Stimulated activated CD8-positive, alpha-beta memory T cell treated with anti-CD3 and anti-CD28 coated beads, Interleukin-15, amount 100 ng/mL, for 24 hours (primary cell): Measurements from ENCODE around the gene ANTKMT.
"Not testable (repeated sequence)": the region's sequence is repeated elsewhere in the genome, so short reads cannot be mapped to it uniquely, and the experiment has no call there.

Source experiments
- DNase-seq: peaks from one replicate; pipeline ENCODE4 v3.0.0-alpha.2; 2020; ENCODE audit warnings: low read depth

The ANTKMT gene

DNA sequence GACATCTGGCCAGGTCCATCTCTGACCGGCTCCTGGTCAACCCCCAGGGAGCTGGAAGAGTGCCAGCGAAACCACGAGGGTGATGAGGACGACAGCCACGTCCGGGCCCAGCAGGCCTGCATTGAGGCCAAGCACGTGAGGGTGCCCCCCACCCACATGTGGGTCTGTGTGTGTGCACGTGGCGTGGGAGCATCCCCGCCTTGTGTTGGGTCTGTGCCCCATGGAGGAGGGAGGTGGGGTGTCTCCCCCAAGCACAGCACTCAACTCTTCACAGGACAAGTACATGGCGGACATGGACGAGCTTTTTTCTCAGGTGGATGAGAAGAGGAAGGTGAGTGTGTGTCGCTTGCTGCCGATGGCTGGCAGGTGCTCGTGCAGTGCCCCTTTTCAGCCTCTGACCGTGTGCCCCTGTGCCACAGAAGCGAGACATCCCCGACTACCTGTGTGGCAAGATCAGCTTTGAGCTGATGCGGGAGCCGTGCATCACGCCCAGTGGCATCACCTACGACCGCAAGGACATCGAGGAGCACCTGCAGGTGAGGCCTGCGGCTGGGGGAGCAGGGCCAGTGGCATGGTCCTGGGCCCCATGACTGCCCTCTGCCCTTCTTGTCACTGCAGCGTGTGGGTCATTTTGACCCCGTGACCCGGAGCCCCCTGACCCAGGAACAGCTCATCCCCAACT, 39.1 kb upstream of the ANTKMT start:
- no peak for DNase-seq

DNA sequence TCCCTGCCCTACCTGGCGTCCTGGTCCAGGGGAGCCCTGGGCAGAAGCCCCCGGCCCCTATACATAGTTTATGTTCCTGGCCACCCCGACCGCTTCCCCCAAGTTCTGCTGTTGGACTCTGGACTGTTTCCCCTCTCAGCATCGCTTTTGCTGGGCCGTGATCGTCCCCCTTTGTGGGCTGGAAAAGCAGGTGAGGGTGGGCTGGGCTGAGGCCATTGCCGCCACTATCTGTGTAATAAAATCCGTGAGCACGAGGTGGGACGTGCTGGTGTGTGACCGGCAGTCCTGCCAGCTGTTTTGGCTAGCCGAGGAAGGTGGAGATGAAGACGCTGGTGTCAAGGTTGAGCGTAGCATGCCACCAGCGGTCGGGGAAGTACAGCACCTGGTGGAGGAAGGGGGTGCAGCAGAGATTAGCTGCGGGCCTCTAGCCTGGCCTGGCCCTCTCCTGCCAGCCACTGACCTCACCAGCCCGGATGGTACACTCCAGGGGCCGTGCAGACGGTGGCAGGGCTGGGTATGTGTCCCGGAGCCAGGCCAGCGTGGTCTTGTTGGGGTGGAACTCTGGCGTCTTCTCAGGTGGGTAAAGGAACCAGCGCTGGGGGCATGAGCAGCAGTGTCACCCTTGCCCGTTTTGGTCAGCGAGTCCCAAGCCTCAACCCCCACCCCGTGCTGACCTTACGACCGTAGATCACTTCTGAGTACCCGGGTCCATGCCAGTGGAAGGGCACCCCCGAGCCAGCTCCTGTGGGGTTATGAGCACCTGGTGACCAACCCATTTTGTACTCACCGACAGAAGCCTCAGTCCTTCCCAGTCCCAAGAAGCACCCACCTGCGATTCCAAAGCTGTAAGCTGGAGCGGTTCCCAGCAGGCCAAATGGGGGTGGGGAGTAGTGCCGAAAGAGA, 38.2 kb upstream of the ANTKMT start:
- no peak for DNase-seq

DNA sequence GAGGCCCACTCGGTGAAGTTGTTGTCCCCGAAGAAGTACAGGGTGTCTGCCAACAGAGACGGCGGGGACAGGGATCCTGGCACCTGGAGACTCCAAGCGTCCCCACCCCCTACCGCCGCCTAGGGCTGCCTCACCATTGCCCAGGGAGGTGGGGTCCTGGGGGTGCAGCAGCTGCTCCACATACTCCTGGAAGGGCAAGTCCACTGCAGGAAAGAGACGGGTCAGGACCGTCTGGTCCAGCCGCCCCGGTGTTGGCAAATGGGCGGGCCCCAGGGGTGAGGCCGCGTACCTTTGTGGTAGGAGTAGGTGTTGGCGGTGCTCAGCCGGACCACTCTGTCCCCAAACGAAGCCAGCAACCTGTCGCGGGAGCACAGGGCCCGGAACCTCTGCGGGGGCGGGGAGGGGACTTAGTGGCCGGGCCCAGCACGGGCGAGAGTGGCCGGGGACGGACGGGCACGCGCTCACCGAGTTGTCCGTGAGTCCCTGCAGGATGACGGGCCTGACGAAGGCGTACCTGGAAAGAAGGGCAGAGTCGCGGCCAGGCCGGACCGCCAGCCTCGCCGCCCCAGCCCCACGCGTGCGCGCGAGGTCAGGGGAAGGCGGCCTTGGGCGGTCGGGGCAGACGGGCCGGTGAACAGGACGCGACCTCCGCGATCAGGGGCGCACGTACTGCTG, 37.4 kb upstream of the ANTKMT start:
- DNase-seq = no peak

DNA sequence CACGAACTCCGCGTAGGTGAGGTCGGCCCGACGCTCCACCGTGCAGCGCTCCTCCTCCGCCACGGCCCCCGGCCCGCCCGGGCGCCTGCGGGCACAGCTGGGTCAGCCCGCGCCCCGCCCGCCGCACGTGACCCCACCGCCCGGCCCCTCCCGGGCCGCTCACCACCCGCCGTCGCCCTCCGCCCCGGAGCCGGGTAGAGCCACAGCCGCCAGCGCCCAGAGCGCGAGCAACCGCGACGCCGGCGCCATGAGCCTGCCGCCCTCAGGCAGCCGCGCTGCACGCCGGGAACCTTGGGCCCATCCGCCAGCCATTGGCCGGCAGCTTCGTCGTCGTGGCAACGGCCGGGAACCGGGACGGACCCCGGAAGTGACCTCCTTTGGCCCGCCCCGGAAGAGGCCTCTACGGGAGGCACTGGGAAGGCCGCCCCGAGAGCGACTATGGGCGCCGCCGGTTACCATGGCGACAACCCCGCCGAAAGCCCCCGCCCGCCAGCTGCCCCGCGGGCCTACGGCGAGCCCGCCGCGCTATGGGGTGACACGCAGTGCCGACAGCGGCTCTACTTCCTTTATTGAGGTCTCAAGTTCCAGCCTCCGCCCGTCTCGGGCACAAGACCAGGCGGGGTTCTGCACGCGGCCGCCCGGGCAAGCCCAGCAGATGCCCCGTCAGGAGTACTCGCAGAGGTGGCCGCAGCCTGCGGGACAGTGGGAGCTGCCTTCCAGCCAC, 36.7 kb upstream of the ANTKMT start, which contains the start of gene JMJD8:
Gene JMJD8, minus strand, starts transcription at position 264 of the 724 bp plus-strand sequence. Its CDS starts 15 bp downstream, at position 249.
- DNase-seq = peak; percentile 95

DNA sequence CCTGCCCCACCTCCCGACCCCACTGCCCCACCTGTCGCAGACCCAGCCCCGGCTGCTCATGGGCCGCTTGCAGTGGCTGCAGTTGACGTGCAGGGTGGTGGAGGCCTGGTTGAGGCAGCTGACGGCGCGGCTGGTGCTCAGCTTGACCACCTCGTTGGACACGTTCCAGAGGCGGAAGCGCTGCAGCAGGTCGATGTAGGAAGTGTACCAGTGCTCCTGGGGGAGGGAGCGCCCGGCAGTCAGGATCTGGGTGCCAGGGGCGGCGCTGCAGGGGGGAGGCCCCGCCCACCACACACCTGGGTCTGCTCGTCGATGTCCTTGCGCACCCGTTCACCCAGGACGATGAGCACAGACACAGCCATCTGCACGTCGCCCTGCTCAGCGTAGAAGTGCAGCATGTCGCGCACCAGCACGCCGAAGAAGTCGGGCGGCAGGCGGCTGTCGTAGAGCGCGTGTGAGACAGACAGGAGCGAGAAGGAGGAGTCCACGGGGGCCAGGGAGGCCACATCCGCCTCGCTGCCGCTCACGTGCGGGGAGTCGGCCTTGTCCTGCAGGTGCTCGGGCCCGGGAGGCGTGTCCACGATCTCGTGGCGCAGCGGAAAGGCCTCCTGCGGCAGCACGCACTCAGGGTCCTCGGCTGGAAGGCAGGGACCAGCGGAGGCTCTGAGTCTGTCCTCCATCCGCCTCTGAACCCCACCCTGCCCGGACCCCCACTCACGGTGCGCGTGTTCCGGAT, 35.8 kb upstream of the ANTKMT start:
- DNase-seq = no peak

DNA sequence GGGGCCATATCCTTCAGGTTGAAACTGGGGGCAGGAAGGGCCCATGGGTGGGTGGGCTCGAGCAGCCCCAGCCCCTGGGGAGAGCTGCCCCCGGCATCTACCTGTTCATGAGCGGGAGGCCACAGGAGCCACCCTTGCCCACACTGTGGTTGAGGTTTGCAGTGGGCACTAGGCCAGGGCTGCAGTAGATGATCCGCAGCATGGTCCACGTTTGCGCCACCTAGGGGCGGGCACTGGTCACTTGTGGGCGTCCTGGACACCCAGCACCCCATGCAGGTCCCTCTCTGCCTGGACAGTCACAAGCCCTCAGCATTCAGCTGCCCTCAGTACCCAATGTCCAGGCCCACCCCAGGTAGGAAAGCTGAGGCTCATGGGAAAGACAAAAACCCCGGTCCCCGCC, 35.0 kb upstream of the ANTKMT start:
- DNase-seq = no peak

DNA sequence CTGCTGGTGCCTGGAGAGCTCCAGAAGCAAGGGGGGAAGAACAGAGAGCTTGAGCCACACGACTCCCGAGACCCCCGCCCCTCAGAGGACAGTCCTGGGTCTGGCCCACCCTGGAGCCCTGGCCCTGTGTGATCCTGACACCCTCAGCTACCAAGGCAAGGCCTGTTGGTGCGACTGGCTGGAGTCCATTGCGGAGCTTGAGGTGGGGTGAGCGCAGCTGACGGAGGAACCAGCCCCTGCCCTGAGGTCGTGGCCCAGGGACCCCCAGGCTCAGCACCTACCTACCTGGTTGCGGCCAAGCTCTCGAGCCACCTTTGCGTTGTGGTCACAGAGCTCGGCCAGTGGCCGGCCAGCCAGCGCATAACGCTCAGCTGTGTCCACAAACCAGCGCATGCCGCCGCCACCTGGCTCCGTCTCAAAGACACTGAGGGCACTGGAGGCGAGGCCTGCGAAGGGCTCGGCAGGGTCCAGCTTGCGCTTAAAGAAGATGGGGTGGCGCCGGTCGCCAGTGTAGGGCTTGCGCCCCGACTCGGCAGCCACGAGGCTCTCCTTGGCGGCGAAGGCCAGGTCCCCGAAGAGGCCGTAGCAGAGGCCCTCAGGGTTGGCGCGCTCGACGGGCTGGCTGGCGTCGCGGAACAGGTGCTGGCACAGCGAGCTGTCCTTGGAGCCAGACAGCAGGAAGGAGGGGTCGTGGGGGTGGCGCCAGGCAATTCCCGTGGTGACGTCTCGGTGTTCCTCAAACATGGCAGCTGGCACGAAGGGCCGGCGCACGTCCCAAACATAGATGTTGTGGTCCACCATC, 34.3 kb upstream of the ANTKMT start:
- DNase-seq = no peak

DNA sequence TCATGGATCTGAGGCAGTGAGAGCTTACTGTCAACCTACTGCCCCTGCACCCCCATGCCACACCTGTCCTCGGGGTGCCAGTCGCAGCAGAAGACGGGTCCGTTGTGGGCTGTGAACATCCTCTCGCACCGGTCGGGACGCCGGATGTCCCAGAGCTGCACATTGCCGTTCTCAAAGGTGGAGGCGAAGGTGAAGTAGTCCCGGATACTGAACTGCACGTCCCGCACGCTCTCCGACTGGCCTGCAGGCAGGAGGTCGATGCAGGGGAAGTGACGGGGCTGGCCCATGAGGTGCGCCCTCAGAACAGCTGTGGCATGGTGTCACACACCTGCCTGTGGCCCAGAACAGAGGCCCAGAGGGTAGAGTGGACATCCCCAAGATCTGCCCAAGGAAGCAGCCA, 33.4 kb upstream of the ANTKMT start:
- no peak for DNase-seq

DNA sequence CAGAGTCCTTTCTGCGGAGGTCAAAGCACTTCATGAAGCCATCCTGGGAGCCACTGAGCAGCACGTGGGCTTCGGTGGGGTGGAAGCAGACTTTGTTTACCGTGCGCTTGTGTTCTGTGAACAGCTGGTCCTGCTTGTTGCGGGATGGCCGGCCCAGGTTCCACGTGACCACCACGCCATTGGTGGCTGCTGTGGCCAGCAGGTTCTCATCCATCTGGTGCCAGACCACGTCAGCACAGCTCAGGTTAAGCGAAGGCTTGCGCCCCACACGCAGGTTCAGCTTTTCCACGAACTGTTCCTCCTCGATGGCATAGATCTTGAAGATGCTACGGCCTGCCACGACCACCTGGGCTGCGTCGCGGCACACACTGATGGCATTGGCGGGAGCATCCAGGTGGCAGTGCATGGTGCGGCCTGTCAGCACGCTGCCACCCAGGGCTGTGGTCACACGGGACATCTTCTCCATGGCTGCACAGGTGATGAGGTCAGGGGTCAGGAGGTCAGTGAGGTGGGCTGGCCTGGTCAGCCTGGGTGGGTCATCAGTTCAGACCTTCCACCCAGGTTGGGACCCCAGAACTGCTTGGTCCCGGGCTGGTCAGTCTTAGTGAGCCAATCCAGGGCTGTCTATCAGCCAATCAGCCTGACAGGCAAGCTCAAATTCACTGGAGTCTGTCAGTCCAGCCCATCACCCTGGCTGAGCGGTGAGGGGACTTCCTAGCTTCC, 31.6 kb upstream of the ANTKMT start:
- no peak for DNase-seq

DNA sequence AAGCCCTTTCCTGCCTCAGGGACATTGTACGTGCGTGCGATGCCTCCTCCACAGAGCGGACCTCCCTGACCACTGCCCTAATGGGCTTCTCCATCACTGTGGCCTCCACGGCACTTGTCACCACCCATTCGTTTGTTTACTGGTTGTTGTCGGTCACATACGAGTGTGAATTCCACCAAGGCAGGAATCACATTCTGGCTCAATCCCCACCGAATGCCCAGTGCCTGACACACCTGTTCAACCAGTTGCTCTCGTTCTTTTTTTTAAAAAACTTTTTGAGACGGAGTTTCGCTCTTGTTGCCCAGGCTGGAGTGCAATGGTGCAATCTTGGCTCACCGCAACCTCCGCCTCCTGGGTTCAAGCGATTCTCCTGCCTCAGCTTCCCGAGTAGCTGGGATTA, 29.7 kb upstream of the ANTKMT start:
- DNase-seq = not testable (repeated sequence)

DNA sequence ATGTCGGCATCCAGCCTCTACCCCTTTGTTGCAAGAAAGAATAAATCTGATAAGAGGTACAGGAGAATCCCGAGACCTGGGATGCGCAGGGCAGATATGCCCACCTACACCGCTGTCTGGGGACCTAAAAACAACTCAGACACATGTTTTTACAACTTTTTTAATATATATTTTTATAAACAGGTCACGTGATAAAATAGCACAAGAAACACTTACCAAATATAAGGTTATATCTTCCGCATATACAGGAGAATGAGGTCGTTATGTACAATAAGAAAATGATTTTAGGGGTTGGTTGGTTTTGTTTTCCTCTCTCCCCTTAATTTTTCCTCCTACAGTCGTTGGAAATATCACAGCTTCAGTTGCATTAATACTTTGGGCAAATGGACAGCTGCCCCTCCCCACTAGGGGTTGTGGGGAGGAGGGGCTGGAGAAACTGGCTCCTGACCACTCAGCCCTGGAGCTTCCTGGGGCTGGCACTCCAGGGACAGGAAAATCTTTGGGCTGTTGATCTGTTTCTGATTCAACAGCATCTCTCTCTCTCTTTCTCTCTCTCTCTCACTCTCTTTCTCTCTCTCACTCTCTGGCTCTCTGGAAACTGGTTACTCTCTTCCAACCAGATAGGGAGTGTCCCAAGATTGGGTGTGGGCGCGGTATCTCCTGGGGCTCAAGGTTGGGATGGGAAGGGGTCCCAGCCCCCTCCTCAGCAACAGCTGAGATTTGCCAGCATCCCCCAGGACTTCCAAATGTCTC, 28.4 kb upstream of the ANTKMT start:
- DNase-seq = no peak

DNA sequence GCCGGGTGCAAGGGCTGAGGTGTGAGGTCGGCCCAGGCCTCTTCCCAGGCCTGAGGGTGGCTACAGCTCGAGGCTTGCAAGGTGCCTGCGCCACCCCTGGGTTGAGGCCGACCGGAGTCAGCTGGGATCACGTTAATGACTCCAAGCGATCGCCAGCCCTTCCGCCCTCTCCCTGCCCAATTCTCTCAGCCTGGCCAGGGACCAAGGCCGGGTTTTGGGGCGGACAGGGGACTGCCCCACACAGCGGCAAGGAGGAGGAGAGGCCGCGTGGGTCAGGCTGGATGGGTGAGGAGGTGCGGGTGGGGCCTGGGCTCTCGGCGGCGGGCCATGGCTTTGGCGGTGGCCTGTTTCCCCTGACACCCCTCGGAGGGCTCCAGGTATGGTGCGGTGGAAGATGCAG, 27.6 kb upstream of the ANTKMT start:
- no peak for DNase-seq

DNA sequence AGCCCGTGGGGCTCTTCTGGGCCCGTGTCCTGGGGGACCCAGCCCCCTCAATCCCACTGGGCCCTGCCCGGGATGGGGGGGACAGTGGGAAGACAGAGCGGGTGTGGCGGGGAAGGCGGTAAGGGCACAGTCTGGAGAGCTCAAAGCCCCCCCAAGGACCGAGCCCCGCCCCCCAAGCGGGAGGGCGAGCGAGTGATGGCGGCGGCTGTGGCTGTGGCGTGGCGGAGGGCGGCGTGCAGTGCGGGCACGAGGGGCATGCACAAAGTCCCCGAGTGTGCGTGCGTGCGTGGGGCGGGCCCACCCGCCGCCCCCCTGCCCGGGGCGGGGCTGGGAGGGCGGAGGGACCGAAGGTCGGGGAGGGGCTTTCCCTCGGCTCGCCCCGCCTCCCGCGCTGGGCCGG, 27.2 kb upstream of the ANTKMT start:
- no peak for DNase-seq

DNA sequence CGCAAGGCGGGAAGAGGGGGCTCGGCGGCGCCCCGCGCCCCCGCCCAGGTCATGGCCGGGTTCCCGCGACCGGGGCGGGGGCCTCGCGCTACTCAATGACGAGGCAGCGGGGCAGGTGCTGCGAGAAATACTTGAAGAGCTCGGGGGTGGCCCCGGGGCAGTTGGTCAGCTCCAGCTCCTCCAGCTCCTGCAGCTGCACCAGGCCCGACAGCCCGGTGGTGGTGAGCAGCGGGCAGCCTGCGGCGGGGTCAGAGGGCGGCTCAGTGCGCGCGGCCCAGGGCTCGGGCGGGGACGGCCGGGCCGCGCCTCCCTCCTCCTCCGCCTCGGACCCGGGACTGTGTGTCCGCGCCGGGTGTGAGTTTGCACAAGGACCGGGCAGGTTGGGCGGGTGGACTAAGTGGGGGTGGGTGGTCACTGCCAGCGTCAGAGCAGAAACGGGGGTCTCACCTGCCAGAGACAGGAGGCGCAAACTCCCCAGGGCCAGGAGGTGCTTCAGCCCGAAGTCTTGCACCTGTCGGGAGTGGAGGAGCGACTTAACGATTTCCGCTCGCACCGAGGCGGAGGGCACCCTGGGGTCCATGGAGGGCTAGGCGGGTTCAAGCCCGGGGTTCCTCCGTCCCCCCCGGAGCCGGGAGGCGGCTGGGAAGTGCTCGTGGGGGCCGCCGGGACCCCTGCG, 26.6 kb upstream of the ANTKMT start:
- no peak for DNase-seq

DNA sequence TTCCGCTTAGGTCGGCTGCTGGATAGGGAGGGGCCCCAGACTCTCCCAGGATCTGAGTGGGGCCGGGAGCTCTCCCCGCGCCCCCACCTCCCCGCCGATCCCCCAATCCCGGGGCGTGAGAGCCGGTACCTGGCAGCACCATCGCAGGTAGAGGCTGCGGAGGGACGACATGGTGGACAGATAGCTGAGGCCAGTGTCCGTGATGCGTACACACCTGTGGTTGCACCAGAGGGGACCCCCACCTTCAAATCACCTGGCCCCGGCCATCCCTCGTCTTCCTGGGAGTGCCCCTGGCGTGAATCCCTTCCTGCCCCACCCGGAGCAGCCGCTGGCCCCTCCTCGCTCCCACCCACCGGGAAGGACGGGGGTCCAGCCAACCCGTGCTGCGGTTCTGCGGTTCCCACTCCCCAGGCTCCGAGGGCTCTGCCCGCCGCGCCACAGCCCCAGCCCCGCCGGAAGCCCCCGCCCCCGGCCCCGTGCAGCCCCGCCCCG, 26.0 kb upstream of the ANTKMT start:
- DNase-seq = no peak

DNA sequence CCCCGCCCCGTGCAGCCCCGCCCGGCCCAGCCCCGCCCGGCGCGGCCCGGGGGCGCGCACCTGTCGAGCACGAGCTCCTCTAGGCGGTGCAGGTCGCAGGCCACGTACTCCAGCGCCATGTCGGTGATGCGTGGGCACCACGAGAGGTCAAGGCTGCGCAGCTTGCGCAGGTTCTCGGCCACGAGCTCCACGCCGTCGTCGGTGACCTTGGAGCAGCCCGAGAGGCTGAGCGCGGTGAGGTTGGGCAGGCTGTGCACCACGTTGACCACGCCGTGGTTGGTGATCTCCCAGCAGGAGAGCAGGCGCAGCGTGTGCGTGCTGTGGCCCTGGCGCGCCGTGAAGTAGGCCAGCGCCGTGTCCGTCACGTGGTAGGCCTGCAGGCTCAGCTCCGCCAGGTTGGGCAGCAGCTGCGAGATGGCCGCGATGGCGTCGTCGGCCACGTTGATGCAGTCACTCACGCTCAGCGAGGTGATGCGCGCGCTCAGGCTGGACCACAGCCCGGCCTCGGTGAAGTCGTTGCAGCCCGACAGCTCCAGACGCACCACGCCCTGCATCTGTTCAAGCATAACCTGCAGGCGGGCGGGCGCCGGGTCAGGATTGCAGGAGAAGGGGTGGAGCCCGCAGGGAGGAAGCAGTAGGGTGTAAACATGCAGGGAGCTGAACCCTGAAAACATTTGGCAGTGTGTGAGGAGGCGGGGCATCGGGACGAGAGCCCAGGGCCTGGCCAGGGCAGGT, 25.4 kb upstream of the ANTKMT start:
- no peak for DNase-seq

DNA sequence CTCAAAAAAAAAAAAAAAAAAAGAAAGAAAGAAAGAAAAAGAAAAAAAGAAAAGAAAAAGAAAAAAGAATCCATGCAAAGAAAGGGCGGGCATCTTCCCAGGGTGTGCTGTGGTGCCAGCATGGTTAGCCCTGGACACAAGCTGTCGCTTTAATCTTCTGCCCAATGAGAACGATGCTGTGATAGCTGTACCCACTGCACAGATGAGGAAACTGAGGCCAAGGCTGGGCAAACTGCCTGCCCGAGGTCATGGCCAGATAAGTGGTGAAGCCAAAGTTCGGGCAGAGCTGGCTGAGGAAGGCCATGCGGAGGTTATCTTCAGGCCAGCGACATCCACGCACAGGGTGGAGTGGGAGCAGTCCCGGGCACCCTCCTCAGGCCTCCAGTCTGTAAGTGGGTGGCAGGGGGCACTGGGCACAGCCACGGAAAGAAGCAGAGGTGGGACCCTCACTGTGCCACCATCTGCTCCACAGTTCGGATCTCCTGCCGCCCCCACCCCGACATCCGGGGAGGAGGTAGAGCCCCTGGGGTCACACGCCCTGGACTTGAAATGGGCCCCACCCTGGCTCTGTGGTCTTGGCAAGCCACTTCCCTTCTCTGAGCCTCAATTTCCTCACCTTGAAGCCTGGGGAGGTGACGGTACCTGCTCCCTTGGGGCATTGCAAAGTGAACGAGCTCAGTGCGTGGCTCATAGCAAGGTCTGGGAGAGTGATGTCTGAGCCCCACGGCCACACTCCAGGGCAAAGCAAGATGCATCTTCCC, 21.9 kb upstream of the ANTKMT start:
- DNase-seq = no peak
